ENCODE measurements around the gene SOWAHB.

DNA sequence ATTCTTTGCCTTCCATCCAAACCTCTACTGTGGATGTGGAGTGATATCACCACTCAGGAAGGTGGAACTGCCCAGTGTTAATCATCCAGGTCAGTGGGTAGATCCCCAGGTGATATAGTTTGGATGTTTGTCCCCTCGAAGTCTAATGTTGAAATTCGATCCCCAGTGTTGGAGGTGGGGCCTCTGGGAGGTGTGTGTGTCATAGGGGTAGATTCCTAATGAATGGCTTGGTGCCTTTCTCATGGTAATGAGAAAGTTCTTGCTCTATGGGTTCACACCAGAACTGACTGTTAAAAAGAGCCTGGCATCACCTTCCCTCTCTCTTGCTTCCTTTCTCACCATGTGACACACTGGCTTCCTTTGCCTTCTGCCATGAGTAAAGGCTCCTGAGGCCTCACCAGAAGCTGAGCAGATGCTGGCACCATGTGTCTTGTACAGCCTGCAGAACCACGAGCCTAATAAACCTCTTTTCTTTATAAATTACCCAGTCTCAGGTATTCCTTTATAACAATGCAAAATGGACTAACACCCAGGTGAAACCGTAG, 6.8 kb upstream of the SOWAHB start:
- TF ChIP-seq CTCF (IDR thresholded peaks at IDR 0.05) (no peak), EZH2 (IDR thresholded peaks at IDR 0.05; ENCODE audit: borderline replicate concordance, insufficient read depth, low read depth, low read length, poor library complexity, severe bottlenecking) (no peak)

Measured in B cell (primary cell).